ENCODE measurements around the gene C11orf52. TPM values are rescaled to one million over a fixed set of nuclear protein-coding genes. Genes with fewer than 3 reads are reported as not detected.

C11orf52 gene
- total RNA-seq, 4 donors from 2014 or later = 6.2 to 16.1 (median 12.4) TPM

DNA sequence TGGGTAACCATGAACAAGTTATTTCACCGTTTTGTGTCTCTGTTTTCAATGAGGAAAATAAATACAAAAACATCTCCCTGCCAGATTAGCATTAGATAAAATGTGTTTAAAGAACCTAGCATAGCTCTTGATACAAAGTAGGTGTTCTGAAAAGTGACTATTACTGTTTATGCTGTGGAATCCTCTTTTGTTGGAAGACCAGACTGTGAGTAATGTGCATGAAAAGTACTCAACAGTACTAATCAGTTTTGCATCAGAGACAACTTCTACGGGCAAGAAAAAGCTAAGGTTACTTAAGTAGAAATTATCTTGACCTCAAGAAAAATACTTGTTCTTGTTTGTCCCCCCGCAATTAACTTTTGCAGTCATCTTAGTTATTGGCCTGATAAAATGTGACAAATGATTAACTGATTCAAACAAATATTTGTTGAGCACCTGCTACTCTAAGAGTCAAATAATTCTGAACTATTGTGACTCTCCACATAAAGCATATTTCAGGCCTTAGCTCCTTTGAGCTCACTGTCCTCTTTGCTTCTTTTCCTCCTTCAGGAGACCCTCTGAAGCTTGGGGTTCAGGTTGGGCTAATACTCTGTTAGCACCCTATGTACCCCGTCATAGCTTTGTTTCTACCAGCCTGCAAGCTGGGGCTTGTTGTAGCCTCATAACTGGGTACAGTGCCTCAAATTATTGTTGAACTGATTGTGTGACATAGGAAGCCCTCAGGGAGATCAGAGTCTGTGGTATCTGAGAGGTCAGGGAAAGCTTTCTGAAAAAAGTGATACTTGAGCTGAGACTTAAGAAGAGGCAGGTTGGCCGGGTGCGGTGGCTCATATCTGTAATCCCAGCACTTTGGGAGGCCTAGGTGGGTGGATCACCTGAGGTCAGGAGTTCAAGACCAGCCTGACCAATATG lies 42.9 kb downstream of the C11orf52 start:
- TF ChIP-seq, protein P1, sequence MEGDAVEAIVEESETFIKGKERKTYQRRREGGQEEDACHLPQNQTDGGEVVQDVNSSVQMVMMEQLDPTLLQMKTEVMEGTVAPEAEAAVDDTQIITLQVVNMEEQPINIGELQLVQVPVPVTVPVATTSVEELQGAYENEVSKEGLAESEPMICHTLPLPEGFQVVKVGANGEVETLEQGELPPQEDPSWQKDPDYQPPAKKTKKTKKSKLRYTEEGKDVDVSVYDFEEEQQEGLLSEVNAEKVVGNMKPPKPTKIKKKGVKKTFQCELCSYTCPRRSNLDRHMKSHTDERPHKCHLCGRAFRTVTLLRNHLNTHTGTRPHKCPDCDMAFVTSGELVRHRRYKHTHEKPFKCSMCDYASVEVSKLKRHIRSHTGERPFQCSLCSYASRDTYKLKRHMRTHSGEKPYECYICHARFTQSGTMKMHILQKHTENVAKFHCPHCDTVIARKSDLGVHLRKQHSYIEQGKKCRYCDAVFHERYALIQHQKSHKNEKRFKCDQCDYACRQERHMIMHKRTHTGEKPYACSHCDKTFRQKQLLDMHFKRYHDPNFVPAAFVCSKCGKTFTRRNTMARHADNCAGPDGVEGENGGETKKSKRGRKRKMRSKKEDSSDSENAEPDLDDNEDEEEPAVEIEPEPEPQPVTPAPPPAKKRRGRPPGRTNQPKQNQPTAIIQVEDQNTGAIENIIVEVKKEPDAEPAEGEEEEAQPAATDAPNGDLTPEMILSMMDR (IDR thresholded peaks at IDR 0.05) = no peak
- no peak for TF ChIP-seq POLR2A (IDR thresholded peaks at IDR 0.05)
- H3K4me3 ChIP-seq (ENCODE audit: low read depth, poor library complexity, severe bottlenecking) = no peak overlapping the region
- intact Hi-C loops (cut with DNase I; ENCODE audit: low total_unique reads) = no loop called here
- no peak for DNase-seq (ENCODE audit: low spot score in 2 of 2)
- WGBS, 2 donors = 75 to 79% methylated on average over 6 of the region's 6 CpGs

DNA sequence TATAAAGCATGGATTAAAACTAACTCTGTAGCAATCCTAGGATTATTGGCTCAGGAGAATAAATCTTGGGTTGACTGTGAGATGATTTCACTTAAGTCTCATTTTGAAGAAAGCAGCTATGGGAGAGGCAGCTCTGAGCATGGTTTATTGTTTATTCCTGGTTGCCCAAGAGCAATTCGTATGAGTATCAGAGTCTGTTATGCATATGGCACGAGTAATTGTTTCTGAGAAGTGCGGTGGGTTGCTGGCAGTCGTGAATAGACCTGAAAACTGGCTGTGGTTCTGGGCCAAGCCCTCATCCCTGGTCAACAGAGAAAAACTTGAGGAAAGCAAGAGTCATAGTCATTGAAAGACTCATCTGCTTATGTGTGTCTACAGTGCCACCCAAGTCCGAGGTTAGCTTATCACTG lies 45.2 kb downstream of the C11orf52 start:
- H3K4me3 ChIP-seq (ENCODE audit: low read depth, poor library complexity, severe bottlenecking) = no peak overlapping the region
- DNase-seq (ENCODE audit: low spot score in 2 of 2) = no peak
- 70 to 75% methylated on average over 5 of the region's 5 CpGs for WGBS, 2 donors
- intact Hi-C loops (cut with DNase I; ENCODE audit: low total_unique reads) = no loop called here
- no peak for TF ChIP-seq POLR2A (IDR thresholded peaks at IDR 0.05)
- TF ChIP-seq, protein P1 (IDR thresholded peaks at IDR 0.05) = no peak

DNA sequence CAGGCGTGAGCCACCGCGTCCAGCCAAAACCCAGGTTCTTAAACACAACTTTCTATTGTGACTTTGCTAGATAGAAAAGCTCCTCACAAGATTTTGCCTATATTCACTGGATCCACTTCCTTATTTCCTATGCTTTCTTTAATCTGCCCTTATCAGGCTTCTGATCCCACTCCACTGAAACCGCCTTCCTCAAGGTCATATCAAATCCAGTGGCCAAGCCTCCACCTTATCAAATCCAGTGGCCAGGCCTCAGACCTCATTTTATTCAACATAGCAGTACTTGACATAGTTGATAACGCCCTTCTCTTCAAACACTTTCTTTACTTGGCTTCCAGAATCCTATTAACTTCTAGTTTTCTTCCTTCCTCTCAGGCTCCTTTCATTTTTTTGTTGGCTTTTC lies 48.0 kb downstream of the C11orf52 start:
- intact Hi-C loops (cut with DNase I; ENCODE audit: low total_unique reads) = no loop called here

DNA sequence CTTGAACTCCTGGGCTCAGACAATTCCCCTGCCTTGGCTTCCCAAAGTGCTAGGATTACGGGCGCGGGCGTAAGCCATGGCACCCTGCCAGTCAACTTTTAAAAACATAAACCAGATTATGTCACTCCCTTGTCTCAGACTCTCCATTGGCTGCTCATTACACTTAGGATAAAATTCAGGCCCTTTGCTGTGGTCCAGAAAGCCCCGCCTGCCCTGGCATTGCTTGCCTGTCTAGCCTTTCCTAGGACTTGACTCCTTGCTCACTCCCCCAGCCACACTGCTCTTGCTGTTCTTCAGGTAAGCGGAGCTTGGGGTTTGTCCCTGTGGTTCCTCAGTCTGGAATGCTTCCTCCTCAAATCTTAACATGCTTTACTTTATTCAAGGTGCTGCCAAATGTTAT lies 48.9 kb downstream of the C11orf52 start:
- intact Hi-C loops (cut with DNase I; ENCODE audit: low total_unique reads) = no loop called here
- no peak for TF ChIP-seq POLR2A (IDR thresholded peaks at IDR 0.05)
- TF ChIP-seq, protein P1 (IDR thresholded peaks at IDR 0.05) = no peak
- 64 to 68% methylated on average over 6 of the region's 6 CpGs for WGBS, 2 donors
- no peak overlapping the region for H3K4me3 ChIP-seq (ENCODE audit: low read depth, poor library complexity, severe bottlenecking)
- no peak for DNase-seq (ENCODE audit: low spot score in 2 of 2)

More for the DNA sequence above, 48.0 kb downstream of the C11orf52 start:
- TF ChIP-seq, protein P1 (IDR thresholded peaks at IDR 0.05) = no peak
- no peak for TF ChIP-seq POLR2A (IDR thresholded peaks at IDR 0.05)
- no peak for DNase-seq (ENCODE audit: low spot score in 2 of 2)
- 98% methylated on average over 5 of the region's 5 CpGs for WGBS, 2 donors
- H3K4me3 ChIP-seq (ENCODE audit: low read depth, poor library complexity, severe bottlenecking) = no peak overlapping the region

DNA sequence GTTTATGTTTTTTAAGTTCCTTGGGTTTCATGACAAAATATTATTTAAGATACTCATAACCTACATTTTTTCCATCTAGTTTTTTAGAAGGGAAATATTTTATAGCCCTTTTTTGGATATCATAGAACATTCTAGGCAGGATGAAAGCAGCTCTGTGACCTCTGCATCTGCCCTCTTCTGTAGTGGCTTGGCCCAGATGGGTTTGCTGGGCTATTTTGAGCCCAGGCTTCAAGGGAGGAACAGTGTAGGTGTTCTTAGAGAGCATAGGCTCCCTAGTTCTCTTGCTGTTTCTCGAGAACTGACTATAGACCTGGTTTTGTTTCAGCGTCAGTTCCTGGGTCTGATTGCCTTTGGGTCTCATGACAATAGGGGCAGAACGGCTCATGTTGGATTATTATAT lies 50.6 kb downstream of the C11orf52 start:
- 96 to 98% methylated on average over 3 of the region's 3 CpGs for WGBS, 2 donors

More for the DNA sequence above, 50.6 kb downstream of the C11orf52 start:
- no peak overlapping the region for H3K4me3 ChIP-seq (ENCODE audit: low read depth, poor library complexity, severe bottlenecking)
- no peak for DNase-seq (ENCODE audit: low spot score in 2 of 2)
- TF ChIP-seq, protein P1 (IDR thresholded peaks at IDR 0.05) = no peak
- no peak for TF ChIP-seq POLR2A (IDR thresholded peaks at IDR 0.05)
- intact Hi-C loops (cut with DNase I; ENCODE audit: low total_unique reads) = no loop called here

Measured in lower leg skin (tissue), 4 donors.